KG1 (cell line): ENCODE measurements around the gene FIGNL2.
"Not testable (repeated sequence)": the region's sequence is repeated elsewhere in the genome, so short reads cannot be mapped to it uniquely, and the experiment has no call there.

Source experiments
- DNase-seq: peaks from one replicate; lab custom pipeline; 2025; lab: John Stamatoyannopoulos, UW

FIGNL2 gene

GRCh38 chr12:51817027-51817953 is 31.2 kb downstream of the FIGNL2 start:
- DNase-seq = no peak

GRCh38 chr12:51815571-51815970 is 32.9 kb downstream of the FIGNL2 start:
- DNase-seq = no peak

- DNase-seq = no peak
Measured at GRCh38 chr12:51814311-51815088, 34.0 kb downstream of the FIGNL2 start.

- no peak for DNase-seq
Measured at GRCh38 chr12:51813931-51814310, 34.6 kb downstream of the FIGNL2 start.

GRCh38 chr12:51812871-51813270 is 35.6 kb downstream of the FIGNL2 start:
- no peak for DNase-seq

- no peak for DNase-seq
Measured at GRCh38 chr12:51811203-51812202, 37.0 kb downstream of the FIGNL2 start.

DNA sequence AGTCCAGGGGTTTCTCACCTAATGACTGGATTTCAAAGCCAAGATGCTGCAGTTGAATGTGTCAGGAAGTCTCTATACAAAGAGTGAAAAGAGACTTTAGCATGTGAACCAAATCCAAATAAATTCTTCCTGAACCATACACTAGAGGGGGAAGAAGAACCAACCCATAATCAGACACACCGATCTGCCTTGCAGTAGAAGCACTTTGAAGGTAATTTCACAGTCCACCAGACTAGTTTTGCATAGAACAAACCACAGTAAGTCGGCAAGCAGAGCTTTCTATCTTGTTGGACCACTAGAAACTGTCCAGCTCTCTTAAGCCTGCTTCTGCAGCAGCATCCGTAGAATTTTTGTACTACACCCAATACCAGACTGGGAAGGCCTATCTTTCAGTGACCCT is 39.3 kb downstream of the FIGNL2 start:
- no peak for DNase-seq

GRCh38 chr12:51806896-51807295 is 41.6 kb downstream of the FIGNL2 start:
- no peak for DNase-seq

DNA sequence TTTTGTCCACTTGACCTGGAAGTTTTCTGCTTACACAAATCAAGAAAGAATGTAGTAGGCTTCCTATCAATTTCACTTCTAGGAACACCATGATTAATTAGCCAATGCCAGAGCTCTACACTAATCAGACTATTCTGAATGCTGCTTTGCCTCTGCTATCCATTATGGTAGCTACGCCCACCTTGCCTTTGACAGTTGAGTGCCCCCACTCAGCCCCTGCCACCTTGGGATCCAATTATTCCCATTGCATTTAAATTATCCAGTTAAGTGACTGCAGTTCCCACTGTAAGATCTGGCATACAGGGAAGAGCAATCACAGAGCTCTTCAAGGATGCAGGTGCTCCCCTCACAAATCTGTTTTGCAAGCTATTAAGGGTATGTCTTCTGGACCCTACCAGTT is 47.5 kb downstream of the FIGNL2 start:
- DNase-seq = no peak

DNA sequence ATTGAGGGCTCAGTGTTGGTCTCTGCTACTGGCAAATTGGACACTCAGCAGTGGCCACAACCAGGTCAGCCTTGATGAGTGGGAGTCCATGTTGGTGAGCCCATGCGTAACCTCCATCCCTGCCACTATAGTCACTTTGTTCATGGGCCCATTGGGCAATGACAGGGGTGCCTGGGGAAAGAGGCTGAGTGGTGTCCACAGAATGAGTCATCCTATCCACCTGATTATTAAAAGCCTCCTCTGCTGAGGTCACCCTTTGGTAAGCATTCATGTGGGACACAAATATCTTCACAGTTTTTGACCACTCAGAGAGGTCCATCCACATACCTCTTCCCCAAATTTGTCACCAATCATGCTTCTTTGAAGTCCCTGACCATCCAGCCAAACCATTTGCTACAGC is 50.0 kb downstream of the FIGNL2 start:
- DNase-seq = no peak

GRCh38 chr12:51798051-51798450 is 50.5 kb downstream of the FIGNL2 start:
- not testable (repeated sequence) for DNase-seq

GRCh38 chr12:51797301-51797700 is 51.2 kb downstream of the FIGNL2 start:
- no peak for DNase-seq

DNA sequence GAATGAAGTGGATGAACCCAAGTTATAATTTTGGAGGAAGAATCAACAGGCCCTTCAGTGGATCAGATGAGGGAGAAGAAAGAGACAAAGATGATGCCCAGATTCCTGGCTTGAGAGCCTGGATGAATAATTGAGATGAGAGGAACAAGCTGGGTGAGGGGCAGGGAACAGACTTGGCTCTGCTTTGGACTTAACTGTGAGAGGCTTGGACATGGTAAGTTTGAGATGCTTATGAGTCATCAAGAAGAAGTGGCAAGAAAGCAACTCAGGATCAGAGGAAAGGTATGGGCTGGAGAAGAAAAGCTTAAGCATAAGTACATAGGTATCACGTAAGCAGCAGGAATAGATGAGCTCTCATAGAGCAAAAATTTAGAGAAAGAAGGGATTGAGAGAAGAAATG is 55.3 kb downstream of the FIGNL2 start:
- DNase-seq = no peak

DNA sequence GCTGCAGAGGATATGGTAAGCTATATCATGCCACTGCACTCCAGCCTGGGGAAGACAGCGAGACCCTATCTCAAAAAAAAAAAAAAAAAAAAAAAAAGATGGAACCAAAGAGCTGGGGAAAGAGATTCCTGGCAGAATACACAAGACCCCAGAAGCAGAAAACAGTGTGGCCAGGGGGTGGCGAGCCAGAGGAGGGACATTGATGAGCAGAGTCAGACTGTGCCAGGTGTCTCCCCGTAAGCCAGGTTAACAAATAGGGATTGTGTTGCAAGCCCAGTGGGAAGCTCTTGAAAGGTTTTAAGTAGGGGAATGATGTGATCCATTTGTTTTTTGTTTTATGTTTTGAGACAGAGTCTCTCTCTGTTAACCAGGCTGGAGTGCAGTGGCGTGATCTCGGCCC is 56.1 kb downstream of the FIGNL2 start:
- no peak for DNase-seq

DNA sequence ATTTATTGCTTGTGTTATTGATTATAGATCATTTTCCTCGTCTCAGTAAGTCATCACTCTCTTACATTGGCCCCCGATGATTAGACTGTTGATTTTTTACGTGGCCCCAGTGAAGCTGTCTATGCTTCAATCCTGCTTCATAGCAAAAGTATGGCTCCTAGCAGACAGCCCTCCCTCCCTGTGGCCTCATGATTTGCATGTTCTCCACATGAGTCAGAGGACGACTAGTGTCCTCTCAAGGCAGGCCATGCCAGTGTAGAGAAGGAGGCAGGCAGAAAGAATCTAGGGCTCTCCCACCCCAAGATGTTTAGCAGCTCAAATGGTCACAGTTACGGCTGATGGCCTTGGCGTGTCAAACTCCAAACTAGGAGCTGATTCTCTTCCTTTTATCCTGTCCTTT is 59.6 kb downstream of the FIGNL2 start:
- no peak for DNase-seq

- DNase-seq = no peak
Measured at GRCh38 chr12:51785906-51786305, 62.6 kb downstream of the FIGNL2 start.

- DNase-seq = no peak
Measured at GRCh38 chr12:51784688-51785087, 63.8 kb downstream of the FIGNL2 start.

- no peak for DNase-seq
Measured at GRCh38 chr12:51779876-51780275, 68.6 kb downstream of the FIGNL2 start.

DNA sequence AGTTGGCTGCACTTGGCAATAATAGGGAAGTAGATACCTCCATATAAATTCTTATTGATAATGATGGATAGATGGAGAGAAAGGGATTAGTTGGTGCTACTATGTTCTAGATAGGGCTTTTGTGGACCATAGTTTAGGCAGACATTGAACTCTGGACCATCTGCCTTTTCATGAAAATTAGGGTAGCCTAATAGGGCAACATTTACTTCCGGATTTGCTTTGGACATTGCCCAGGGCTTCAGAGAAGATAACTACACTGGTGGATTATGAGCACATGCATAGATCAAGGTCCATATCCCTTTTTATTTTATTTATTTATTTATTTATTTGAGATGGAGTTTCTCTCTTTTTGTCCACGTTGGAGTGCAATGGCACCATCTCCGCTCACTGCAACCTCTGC is 70.5 kb downstream of the FIGNL2 start:
- DNase-seq = no peak

DNA sequence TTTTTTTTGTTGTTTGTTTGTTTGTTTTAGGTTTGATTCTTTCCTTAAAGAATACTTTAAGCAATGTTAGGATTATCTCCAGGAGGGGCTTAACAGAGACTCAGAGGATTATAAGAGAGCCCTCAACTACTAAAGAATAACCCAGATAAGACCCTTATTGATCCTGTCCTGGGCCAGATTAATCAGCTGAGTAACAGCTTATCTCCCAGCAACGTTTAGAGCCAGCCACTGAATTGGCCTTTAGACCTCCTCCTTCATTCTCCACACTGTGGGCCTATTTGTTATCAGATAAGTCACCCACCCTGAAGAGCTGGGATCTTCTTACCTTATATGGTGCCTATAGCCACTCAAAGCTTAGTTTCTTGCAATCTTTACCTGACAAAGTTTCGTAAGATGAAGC is 71.1 kb downstream of the FIGNL2 start:
- no peak for DNase-seq

- DNase-seq = no peak
Measured at GRCh38 chr12:51774933-51775332, 73.6 kb downstream of the FIGNL2 start.
